SK-N-SH (cell line): Measurements from ENCODE around the gene GNL2. TPM values are rescaled to one million over a fixed set of nuclear protein-coding genes. Genes with fewer than 3 reads are reported as not detected.

Experiments
- CTCF ChIA-PET: fragments of 300-600, 350-600 bp; formaldehyde crosslinking; extraction: SDS; loops from one replicate; lab custom pipeline; 2021; lab: Yijun Ruan, JAX
- POLR2A ChIA-PET: fragments of 350-600 bp; sonication (Branson Sonifier 250); formaldehyde crosslinking; extraction: SDS; loops from one replicate; lab custom pipeline; 2020; ENCODE audit warnings: antibody characterized with exemption, inconsistent platforms; lab: Yijun Ruan, JAX
- DNase-seq: peaks from one replicate; pipeline ENCODE4 v3.0.0; 2012
- H2AFZ ChIP-seq: fragments of 200-600 bp; sonication (generic); 2 replicates; pipeline ENCODE4 v1.8.1; 2016; ENCODE audit warnings: antibody characterized with exemption, mild to moderate bottlenecking, low read depth
- H3F3A ChIP-seq: fragments of 200-600 bp; sonication (generic); replicated peaks from 2 replicates; pipeline ENCODE3; 2016; ENCODE audit warnings: antibody characterized with exemption, mild to moderate bottlenecking; ENCODE audit not compliant: insufficient read depth
- H3K27ac ChIP-seq, 2 experiments: fragments of 200-500 bp in 1 of 2; fragments of 200-600 bp in 1 of 2; sonication (Bioruptor generic) in 1 of 2; sonication (generic), shearing (Covaris generic) in 1 of 2; 2 replicates each; pipeline versions ENCODE4 v1.5.1 to v1.6.1; 2014 to 2016; ENCODE audit warnings: low read depth in 2 of 2, inconsistent platforms in 1 of 2, low read length in 1 of 2, mild to moderate bottlenecking in 1 of 2, mixed read lengths in 1 of 2
- H3K27me3 ChIP-seq: fragments of 200-600 bp; sonication (generic), shearing (Covaris generic); 2 replicates; pipeline ENCODE4 v1.6.1; 2016; ENCODE audit warnings: mixed run types; ENCODE audit not compliant: insufficient read depth
- H3K36me3 ChIP-seq, 2 experiments: fragments of 200-500 bp in 1 of 2; fragments of 200-600 bp in 1 of 2; sonication (Bioruptor generic) in 1 of 2; sonication (generic) in 1 of 2; replicated peaks in 1 of 2; 2 replicates each; pipeline versions ENCODE3 to v1.5.1; 2014 to 2016; ENCODE audit warnings: low read length in 1 of 2, mild to moderate bottlenecking in 1 of 2; ENCODE audit not compliant: insufficient read depth in 2 of 2, control insufficient read depth in 1 of 2
- H3K4me1 ChIP-seq, 2 experiments: fragments of 200-500 bp in 1 of 2; fragments of 200-600 bp in 1 of 2; sonication (Bioruptor generic) in 1 of 2; sonication (generic), shearing (Covaris generic) in 1 of 2; 2 replicates each; pipeline versions ENCODE4 v1.5.1 to v1.6.1; 2014 to 2016; ENCODE audit warnings: low read depth in 1 of 2, low read length in 1 of 2, mixed run types in 1 of 2; ENCODE audit not compliant: insufficient read depth in 2 of 2, control insufficient read depth in 1 of 2
- H3K4me2 ChIP-seq: fragments of 200-600 bp; sonication (generic), shearing (Covaris generic); 2 replicates; pipeline ENCODE4 v1.6.1; 2017; ENCODE audit warnings: mixed run types
- H3K4me3 ChIP-seq, 2 experiments: fragments of 200-500 bp in 1 of 2; fragments of 200-600 bp in 1 of 2; sonication (Bioruptor generic) in 1 of 2; sonication (generic), shearing (Covaris generic) in 1 of 2; 2 replicates each; pipeline versions ENCODE4 v1.5.1 to v1.8.1; 2014 to 2016; ENCODE audit warnings: low read depth in 2 of 2, inconsistent platforms in 1 of 2, low read length in 1 of 2, mild to moderate bottlenecking in 1 of 2, mixed read lengths in 1 of 2, moderate library complexity in 1 of 2
- H3K79me2 ChIP-seq: fragments of 200-600 bp; sonication (generic); 2 replicates; pipeline ENCODE4 v1.8.1; 2017; ENCODE audit warnings: mild to moderate bottlenecking; ENCODE audit not compliant: insufficient read depth
- H3K9ac ChIP-seq: fragments of 200-600 bp; sonication (generic); 2 replicates; pipeline ENCODE4 v1.6.1; 2017; ENCODE audit warnings: mixed run types
- H3K9me2 ChIP-seq: fragments of 200-600 bp; sonication (generic); 2 replicates; pipeline ENCODE4 v1.6.1; 2017; ENCODE audit warnings: mixed run types
- H3K9me3 ChIP-seq: fragments of 200-600 bp; sonication (generic); 2 replicates; pipeline ENCODE4 v1.6.1; 2017; ENCODE audit warnings: mixed run types, mild to moderate bottlenecking, moderate library complexity
- H4K20me1 ChIP-seq: fragments of 200-600 bp; sonication (generic); 2 replicates; pipeline ENCODE4 v1.6.1; 2017; ENCODE audit warnings: mild to moderate bottlenecking, mixed run types; ENCODE audit not compliant: insufficient read depth
- CTCF ChIP-seq: fragments of 200-600 bp; sonication (generic); IDR thresholded peaks from 2 replicates; pipeline ENCODE4 v1.6.1; 2017; ENCODE audit warnings: antibody characterized with exemption, mild to moderate bottlenecking, moderate library complexity
- ELF1 ChIP-seq: IDR thresholded peaks from 2 replicates; pipeline ENCODE4 v1.4.0; 2012
- EP300 ChIP-seq, 2 experiments: IDR thresholded peaks; 2 replicates each; pipeline versions ENCODE4 v1.4.0 to v1.6.1; 2012; ENCODE audit warnings: borderline replicate concordance in 1 of 2, low read depth in 1 of 2, low read length in 1 of 2
- FOSL2 ChIP-seq: IDR thresholded peaks from 2 replicates; pipeline ENCODE4 v1.4.0; 2012; ENCODE audit warnings: low read depth, mild to moderate bottlenecking, moderate library complexity, borderline replicate concordance
- FOXJ3 ChIP-seq: sonication (generic); formaldehyde crosslinking; IDR thresholded peaks from 2 replicates; pipeline ENCODE4 v1.5.1; 2020; ENCODE audit warnings: mild to moderate bottlenecking, missing genetic modification reagents
- FOXM1 ChIP-seq: IDR thresholded peaks from 2 replicates; pipeline ENCODE4 v1.4.0; 2012; ENCODE audit warnings: low read depth, mild to moderate bottlenecking
- GABPA ChIP-seq: IDR thresholded peaks from 2 replicates; pipeline ENCODE4 v1.4.0; 2012; ENCODE audit warnings: low read depth, mild to moderate bottlenecking
- GATA2 ChIP-seq: sonication (generic); formaldehyde crosslinking; IDR thresholded peaks from 2 replicates; pipeline ENCODE4 v1.5.0; 2020; ENCODE audit warnings: mild to moderate bottlenecking, missing genetic modification reagents
- IRF3 ChIP-seq: fragments of 150-350 bp; IDR thresholded peaks from 2 replicates; pipeline ENCODE4 v1.6.1; 2016; ENCODE audit warnings: mild to moderate bottlenecking, low read depth, low read length
- JUND ChIP-seq: IDR thresholded peaks from 2 replicates; pipeline ENCODE4 v1.4.0; 2012
- MEF2A ChIP-seq: IDR thresholded peaks from 2 replicates; pipeline ENCODE4 v1.4.0; 2012; ENCODE audit warnings: low read depth, borderline replicate concordance
- MXI1 ChIP-seq: IDR thresholded peaks from 2 replicates; pipeline ENCODE4 v1.6.1; 2012; ENCODE audit warnings: mild to moderate bottlenecking, low read depth, low read length, improper control_type of control experiment
- NFIC ChIP-seq: IDR thresholded peaks from 2 replicates; pipeline ENCODE4 v1.4.0; 2012; ENCODE audit warnings: borderline replicate concordance
- PBX3 ChIP-seq: IDR thresholded peaks from 2 replicates; pipeline ENCODE4; 2012
- POLR2AphosphoS5 ChIP-seq: IDR thresholded peaks from 2 replicates; pipeline ENCODE4 v1.6.1; 2012; ENCODE audit warnings: low read depth, low read length
- RAD21 ChIP-seq: IDR thresholded peaks from 2 replicates; pipeline ENCODE4 v1.6.1; 2012; ENCODE audit warnings: mild to moderate bottlenecking, low read length
- RCOR1 ChIP-seq: fragments of 150-350 bp; IDR thresholded peaks from 2 replicates; pipeline ENCODE4 v1.6.1; 2017; ENCODE audit warnings: antibody characterized with exemption, low read length
- RFX5 ChIP-seq: IDR thresholded peaks from 2 replicates; pipeline ENCODE4 v1.6.1; 2012; ENCODE audit warnings: mild to moderate bottlenecking, improper control_type of control experiment, low read length
- RXRA ChIP-seq: IDR thresholded peaks from 2 replicates; pipeline ENCODE4 v1.4.0; 2012; ENCODE audit warnings: low read depth, mild to moderate bottlenecking, borderline replicate concordance
- SIN3A ChIP-seq: IDR thresholded peaks from 2 replicates; pipeline ENCODE4 v1.6.1; 2012; ENCODE audit warnings: low read depth, mild to moderate bottlenecking, low read length, moderate library complexity, borderline replicate concordance
- SMC3 ChIP-seq: IDR thresholded peaks from 2 replicates; pipeline ENCODE4 v1.6.1; 2012; ENCODE audit warnings: low read depth, low read length, improper control_type of control experiment
- TAF1 ChIP-seq: IDR thresholded peaks from 2 replicates; pipeline ENCODE4 v1.6.1; 2012; ENCODE audit warnings: low read depth, mild to moderate bottlenecking, low read length, moderate library complexity, borderline replicate concordance
- TCF12 ChIP-seq: IDR thresholded peaks from 2 replicates; pipeline ENCODE4 v1.4.0; 2012
- USF1 ChIP-seq: IDR thresholded peaks from 2 replicates; pipeline ENCODE4 v1.4.0; 2012; ENCODE audit warnings: low read depth, borderline replicate concordance
- USF2 ChIP-seq: fragments of 150-350 bp; IDR thresholded peaks from 2 replicates; pipeline ENCODE4 v1.6.1; 2017; ENCODE audit warnings: antibody characterized with exemption, low read length, low read depth, borderline replicate concordance
- YY1 ChIP-seq: IDR thresholded peaks from 2 replicates; pipeline ENCODE4 v1.4.0; 2012; ENCODE audit warnings: low read depth, mild to moderate bottlenecking
- ZBTB33 ChIP-seq: IDR thresholded peaks from 2 replicates; pipeline ENCODE4 v1.4.0; 2012; ENCODE audit warnings: low read depth, borderline replicate concordance
- WGBS: methylation state at CpG from one replicate; pipeline ENCODE4 v1.1.6; 2017; ENCODE audit warnings: low lambda C conversion rate; 5-methylcytosine and 5-hydroxymethylcytosine counted together
- polyA plus RNA-seq, 3 experiments: library from polyadenylated mRNA; depleted of rRNA; stranded (reverse); fragments of >200 nt; gene quantifications; 2 replicates each; pipeline ENCODE4 v1.2.3, GENCODE V29; 2012

GNL2 gene
- polyA plus RNA-seq, 1 of the 3 experiments (the other 2 are of a cell fraction) = 37.6 TPM

- Histone ChIP-seq H3K9ac (peak overlapping the region; percentile 24; the same call in 1 of the 2 replicates), H3K79me2 (peaks cover 14% of the 10 kb centered on the region; the same call in 1 of the 2 replicates), H3F3A (peaks cover 49% of the 10 kb centered on the region), H3K9me2 (no peaks in the 10 kb centered on the region), H3K4me2 (peak overlapping the region; percentile 40; the same call in 1 of the 2 replicates), H4K20me1 (no peaks in the 10 kb centered on the region), H3K27ac (peak overlapping the region; percentile 82 to 88), H3K4me3 (no peak overlapping the region), H2AFZ (no peak overlapping the region), H3K9me3 (no peaks in the 10 kb centered on the region), H3K27me3 (no peaks in the 10 kb centered on the region), H3K4me1 (peaks cover 2 to 30% of the 10 kb centered on the region in 2 experiments; a peak in 3 of 4 replicates), H3K36me3 (peaks cover 65 to 74% of the 10 kb centered on the region in 2 experiments)
- WGBS = 25% methylated on average over 7 of the region's 7 CpGs
- ChIA-PET POLR2A (no interaction called here), CTCF (interaction anchor here (0.8 kb wide), 1 partner anchor 13 kb away, joined by 3 read pairs; no protein-coding TSS in a partner anchor)
- no peak for DNase-seq
- TF ChIP-seq EP300 (IDR thresholded peaks at IDR 0.05; ENCODE audit: borderline replicate concordance in 1 of 2, low read depth in 1 of 2, low read length in 1 of 2) (peak; percentile 58 to 62; a peak in 3 of 4 replicates), NFIC (peak; percentile 23; the same call in 1 of the 2 replicates), TAF1 (no peak), USF1 (no peak), USF2 (no peak), RAD21 (no peak), MXI1 (no peak), CTCF (no peak), POLR2AphosphoS5 (peak; percentile 73; the same call in 1 of the 2 replicates), RFX5 (no peak), GABPA (no peak), RXRA (0 out of 2 replicates have a peak, but pooled peaks have one; percentile 34), TCF12 (peak; percentile 96), ZBTB33 (no peak), JUND (peak; percentile 74), GATA2 (no peak), IRF3 (no peak), MEF2A (no peak), SMC3 (no peak), ELF1 (no peak), RCOR1 (no peak), FOXJ3 (CRISPR knock-in tag) (no peak), FOSL2 (peak; percentile 78), SIN3A (peak; percentile 13; the same call in 1 of the 2 replicates), FOXM1 (0 out of 2 replicates have a peak, but pooled peaks have one; percentile 33), PBX3 (peak; percentile 67), YY1 (no peak)
Observed at GRCh38 chr1:37574834-37575480, 20.8 kb downstream of the GNL2 start.
